GM18519 (cell line): Measurements from ENCODE around the gene MPP1.

Source experiments
- ATAC-seq: cut with Tn5 transposase; IDR thresholded peaks from one replicate; pipeline ENCODE4 v1.9.1; 2021; ENCODE audit warnings: mild to moderate bottlenecking, moderate library complexity; ENCODE audit not compliant: unreplicated experiment, low FRiP score

MPP1 gene

GRCh38 chrX:154815274-154815818, 10.1 kb upstream of the MPP1 start:
- ATAC-seq: no peak

DNA sequence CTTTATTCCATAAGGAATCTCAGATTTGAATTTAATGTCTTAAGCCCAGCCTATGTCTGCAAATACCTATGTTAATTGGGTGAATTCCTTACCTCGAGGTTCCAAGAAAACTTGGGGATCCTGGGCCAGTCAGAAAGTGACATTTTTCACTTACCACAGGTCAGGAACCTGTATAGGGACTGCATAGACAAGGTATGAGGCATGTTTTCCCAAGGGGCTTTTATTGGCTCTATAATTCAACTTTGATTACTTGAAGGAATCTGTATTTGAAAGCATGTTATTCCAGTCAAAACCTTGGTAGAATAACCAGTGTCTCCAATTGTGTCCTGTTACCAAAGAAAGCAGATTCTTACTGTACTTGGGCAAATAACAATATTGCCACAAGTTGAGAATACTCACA, 8.5 kb upstream of the MPP1 start:
- no peak for ATAC-seq

- no peak for ATAC-seq
These were observed 7.2 kb upstream of the MPP1 start for GRCh38 chrX:154812341-154813101.

DNA sequence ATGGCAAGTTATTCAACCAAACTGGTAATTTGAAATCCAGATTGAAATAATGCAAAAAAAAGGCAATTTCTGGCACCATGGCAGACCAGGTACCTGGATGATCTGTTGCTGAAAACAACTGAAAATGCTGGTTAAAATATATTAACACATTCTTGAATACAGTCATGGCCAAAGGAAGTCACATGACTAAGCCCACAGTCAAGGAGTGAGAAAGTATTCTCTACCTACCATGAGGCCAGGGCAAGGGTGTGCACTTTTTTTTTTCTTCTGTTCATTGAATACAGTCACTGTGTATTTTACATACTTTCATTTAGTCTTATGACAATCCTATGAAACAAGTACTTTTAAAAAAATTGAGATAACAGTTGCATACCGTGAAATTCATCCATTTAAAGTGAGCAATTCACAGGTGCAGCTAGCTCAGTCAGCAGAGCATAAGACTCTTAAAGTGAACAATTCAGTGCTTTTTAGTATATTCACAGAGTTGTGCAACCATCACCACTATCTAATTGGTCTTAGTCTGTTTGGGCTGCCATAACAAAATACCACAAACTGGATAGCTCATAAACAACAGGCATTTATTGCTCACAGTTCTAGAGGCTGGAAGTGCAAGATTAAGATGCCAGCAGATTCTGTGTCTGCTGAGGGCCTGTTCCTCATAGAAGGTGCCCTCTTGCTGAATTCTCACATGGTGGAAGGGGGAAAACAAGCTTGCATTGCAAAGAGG, 4.8 kb upstream of the MPP1 start:
- ATAC-seq: no peak

GRCh38 chrX:154806837-154807501, 1.7 kb upstream of the MPP1 start:
- ATAC-seq: no peak

GRCh38 chrX:154805696-154806091, 409 bp upstream of the MPP1 start:
- no peak for ATAC-seq

GRCh38 chrX:154804261-154804956, 876 bp downstream of the MPP1 start:
- ATAC-seq: no peak

DNA sequence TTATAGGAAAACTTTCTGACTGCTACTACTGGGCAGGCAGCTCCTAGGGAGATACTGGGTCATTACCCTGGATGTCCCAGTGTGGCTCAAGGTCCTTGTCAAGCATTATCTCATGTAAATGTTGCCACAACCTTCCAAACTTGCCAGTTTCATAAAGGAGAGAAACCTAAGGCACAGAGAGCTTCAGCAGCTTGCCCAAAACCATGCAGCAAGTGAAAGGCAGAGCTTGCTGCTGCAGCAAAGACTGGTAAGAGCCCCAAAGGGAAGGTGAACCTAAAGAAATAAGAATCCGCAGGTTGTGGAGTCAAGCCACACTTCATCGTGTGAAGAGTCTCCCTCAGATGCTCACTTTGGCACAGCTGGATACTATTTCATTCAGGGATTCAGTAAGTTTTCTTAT, 2.3 kb downstream of the MPP1 start:
- ATAC-seq: no peak

DNA sequence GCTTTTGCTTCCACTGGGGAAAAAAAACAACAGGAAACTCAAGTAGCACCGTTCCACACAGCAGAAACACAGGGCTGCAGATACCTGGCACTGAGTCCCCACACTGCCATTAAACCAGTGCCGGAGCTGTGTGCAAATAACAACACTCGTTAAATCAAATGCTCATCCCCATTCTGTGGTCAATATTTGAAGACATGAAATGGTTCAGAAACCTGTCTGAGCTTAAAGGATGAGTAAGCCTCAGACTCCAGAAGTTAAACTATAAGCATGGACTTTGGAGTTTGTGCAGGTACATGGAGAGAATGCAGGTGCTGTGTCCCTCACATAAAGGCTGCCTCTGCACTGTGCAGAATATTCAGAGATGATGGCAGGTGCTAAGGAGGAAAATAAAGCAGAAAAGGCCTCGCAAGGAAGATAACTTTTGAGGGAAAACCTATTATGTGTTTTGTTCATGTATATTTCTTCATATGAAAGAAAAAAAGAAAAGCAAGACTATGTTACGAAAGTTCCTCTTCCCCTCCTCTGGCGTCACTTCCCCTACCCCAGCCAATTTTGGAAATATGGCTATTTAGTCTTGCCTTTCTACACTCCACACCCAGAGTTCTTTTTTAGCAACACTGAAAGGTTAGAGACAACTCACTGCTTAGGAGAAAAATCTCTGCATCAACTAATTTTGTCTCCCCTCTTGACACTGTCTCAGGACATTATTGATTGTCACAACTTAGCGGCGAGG, 4.6 kb downstream of the MPP1 start:
- ATAC-seq: no peak

DNA sequence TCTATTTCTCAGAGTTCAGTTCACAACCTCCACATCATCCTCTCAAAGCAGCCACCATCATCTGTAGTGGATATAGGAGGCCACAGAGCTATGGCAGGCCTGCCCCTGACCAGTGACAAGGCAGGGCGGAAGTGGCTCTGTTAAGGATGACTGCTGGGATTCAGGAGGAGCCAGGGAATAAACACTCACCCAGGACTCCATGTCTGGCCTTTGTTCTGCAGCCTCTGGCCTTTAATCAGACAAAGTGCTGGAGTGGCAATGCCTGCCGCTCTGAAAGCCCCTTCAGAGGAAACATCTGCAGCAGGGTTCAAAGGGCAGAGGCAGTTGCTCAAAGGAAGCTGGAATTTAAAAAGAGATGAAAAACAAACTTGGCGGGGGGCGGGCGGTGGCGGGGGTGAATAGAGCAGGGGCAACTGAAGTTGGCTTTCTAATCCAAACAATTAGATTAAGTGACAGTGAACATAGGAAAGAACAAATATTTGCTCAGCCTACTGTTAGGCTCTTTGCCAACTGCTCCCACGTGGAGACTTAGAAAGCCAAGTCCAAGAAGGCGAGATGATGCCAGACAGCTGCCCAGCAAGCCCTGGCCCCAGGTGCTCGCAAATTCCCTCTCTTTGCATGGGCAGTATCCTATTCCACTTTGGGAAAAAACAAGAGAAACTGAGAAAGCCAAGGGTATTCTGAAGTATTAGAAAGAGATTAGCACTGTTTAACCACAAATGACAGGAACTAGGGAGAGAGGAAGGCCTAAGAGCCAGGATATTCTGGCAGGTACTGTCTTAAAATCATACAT, 5.5 kb downstream of the MPP1 start:
- ATAC-seq: no peak

DNA sequence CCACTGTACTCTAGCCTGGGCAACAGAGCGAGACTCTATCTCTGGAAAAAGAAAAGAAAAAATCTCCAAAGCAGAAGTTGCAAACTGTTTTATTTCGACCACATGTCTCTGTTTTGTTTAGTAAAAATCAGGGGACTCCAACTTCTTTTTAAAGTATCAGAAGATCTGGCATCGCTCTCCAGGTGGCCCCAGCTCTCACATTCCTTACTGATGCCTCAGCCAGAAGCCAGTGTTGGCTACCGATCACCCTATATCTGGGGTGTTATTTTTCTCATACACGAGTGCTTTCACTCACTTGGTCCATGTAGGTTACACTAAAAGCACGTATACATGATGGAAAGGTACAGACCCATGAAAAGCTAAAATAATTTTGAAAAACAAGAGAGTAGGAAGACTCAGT, 8.3 kb downstream of the MPP1 start:
- ATAC-seq: no peak

GRCh38 chrX:154795016-154795415, 10.3 kb downstream of the MPP1 start:
- ATAC-seq: no peak

GRCh38 chrX:154793084-154793795, 12.0 kb downstream of the MPP1 start:
- no peak for ATAC-seq

GRCh38 chrX:154791939-154792338, 13.3 kb downstream of the MPP1 start:
- no peak for ATAC-seq

DNA sequence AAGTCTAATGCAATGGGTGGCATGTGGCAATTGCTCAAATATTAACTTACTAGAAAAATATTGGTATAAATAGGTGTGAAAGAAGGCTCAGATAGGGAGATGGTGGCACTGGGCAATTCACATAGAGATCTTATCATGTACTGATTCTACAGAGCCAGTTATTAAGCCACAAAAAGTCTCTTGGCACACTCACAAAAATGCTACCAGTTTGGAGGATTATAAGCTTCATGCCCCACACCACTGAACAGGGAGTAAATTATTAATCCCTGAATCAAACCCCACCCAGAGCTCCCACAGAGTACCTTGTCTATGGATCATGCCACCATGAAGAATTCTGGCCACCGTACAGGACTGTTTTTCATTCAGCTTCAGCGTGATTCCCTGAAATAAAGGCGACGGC, 13.8 kb downstream of the MPP1 start:
- ATAC-seq: no peak

DNA sequence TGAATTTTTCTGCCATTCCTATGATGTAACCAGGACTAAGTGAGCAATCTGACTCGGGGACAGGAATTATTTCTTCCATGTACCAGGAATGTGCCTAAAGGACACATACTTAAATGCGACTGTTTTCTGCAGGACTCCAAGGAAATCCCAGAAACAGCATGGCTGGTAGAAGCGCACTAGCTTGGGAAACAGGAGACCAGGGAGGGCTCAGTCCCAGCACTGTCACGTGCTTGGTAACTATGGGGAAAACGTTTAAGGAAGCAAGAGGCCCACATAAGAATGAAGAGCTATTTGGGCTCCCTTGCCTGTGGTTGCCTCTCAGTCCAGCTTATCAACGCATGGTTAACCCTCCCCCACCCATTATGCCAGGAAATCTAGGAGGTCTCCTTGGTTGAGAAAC, 19.6 kb downstream of the MPP1 start:
- no peak for ATAC-seq

- no peak for ATAC-seq
These were observed 20.9 kb downstream of the MPP1 start for GRCh38 chrX:154784149-154784995.

- ATAC-seq: no peak
These were observed 24.3 kb downstream of the MPP1 start for GRCh38 chrX:154780968-154781367.
